Right lung (tissue), 5 donors: ENCODE results near the gene UGT1A4. TPM values are rescaled to one million over a fixed set of nuclear protein-coding genes. Genes with fewer than 3 reads are reported as not detected.

Source experiments
- DNase-seq, 2 donors: peaks; one replicate each; pipeline ENCODE4 v3.0.0-alpha.2; 2013
- polyA plus RNA-seq, 5 donors: library from polyadenylated mRNA; unstranded; fragments of 120-200 nt; gene quantifications; one replicate each; pipeline versions ENCODE4 v1.2.1 to v1.2.3, GENCODE V29; 2013; ENCODE audit warnings: inconsistent platforms in 1 of 5, low replicate concordance in 1 of 5; ENCODE audit not compliant: insufficient read length in 5 of 5, insufficient read depth in 1 of 5

UGT1A4 gene
- polyA plus RNA-seq, 5 donors = not detected

- DNase-seq = no peak
Measured at GRCh38 chr2:233807966-233808935, 89.7 kb downstream of the UGT1A4 start.

- no peak for DNase-seq
Measured at GRCh38 chr2:233810385-233810784, 91.8 kb downstream of the UGT1A4 start.

- DNase-seq = no peak
Measured at GRCh38 chr2:233811087-233811486, 92.6 kb downstream of the UGT1A4 start.

GRCh38 chr2:233811732-233812131, 93.2 kb downstream of the UGT1A4 start:
- no peak for DNase-seq

GRCh38 chr2:233813236-233814055, 94.9 kb downstream of the UGT1A4 start:
- no peak for DNase-seq

DNA sequence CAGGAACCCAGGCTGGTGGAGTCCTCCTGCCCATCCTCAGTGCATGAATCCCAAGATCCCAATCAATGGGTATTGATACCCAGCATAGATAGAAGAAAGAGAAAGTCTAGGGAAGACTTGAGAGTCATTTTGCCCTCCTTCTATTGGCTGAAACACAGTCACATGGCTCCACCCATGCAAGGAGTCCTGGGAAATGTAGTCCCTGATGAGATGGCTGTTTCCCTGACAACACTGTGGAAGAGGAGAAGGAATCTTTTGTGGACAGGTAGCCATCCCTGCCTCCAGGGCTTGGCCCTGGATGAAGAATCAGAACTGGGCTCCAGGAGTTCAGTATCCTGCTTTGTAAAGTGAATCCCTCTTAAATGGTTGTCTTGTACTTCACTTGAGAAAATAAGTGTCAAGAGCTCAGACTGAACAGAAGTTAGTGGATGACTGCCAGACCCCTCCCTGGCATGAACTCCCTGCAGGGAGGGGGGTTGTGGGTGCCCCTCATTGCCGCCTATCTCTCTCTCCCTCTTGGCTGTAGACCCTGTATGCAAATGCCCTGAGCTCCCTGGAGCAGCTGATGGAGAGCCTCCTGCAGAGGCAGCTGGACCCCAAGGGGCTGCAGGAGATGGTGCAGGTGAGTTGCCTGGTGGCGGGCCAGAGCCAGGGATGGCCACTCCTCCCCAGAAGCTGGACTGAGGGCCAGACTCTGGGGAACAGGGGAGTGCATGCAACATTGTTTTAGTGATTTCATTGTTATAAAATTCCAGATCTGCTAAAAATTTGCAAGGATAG, 95.7 kb downstream of the UGT1A4 start:
- DNase-seq = no peak

DNA sequence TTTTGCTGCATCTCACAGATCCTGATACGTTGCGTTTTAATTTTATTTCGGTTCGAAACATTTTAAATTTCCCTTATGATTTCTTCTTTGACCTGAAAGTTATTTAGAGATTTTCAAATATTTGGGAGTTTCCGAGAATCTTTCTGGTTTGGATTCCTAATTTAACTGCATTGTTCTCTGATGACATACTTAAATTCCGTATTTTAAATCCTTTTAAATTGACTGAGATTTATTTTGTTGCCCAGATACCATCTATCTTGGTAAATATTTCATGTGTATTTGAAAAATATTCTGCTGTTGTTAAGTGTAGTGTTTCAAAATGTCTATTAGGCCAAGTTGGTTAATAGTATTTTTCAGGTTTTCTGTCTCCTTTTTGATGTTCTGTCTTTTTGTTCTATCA, 97.3 kb downstream of the UGT1A4 start:
- no peak for DNase-seq

DNA sequence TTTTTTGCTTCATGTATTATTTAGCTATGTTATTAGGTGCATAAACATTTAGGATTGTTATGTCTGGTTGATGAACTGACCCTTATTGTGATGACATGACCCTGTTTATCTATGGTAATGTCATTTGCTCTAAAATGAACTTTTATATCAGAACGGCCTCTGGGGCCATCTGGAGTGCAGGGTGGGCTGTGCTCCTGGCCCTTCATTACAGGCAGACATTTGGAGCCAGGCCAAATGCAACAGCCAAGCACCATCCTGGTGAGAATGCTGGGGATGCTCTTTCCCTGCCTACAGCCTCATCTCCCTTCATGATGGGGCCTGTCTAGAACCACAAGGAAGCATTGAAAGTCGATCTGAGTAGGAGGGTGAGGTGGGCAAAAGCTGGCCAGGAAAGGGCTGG, 97.8 kb downstream of the UGT1A4 start:
- no peak for DNase-seq

GRCh38 chr2:233816771-233817170, 98.2 kb downstream of the UGT1A4 start:
- DNase-seq = no peak

GRCh38 chr2:233817361-233817911, 98.9 kb downstream of the UGT1A4 start:
- DNase-seq = no peak

DNA sequence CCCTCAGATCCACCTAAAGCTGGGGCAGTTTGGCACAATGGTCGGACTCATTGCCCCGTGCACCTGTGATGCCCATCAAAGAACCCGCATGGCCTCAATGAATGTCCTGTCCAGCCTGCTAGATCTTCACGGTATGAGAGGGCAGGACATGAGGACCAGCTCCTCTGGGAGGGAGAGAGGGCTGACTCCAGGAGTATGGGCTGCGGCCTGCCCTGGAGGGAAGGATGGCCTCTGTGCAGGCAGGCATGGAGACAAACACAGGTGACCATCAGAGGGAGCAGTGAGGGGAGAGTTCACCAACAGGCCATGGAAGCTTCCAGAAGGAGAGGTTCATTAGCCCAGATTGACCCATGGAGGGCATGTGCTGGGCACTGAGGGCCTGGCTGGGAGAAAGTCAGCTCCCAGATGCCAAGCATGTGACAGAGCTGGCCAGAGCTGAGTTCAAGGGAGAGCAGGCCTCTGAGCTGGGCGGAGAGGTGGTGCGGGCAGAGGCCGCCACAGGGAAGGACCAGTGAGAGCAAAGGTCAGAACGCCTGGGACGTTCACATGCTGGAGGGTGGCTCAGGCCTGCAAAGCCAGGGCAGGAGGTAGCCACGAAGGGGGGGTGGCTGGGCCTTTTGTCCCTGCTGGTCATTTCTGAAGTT, 99.6 kb downstream of the UGT1A4 start:
- no peak for DNase-seq

- no peak for DNase-seq
Measured at GRCh38 chr2:233818639-233819621, 100.4 kb downstream of the UGT1A4 start.

GRCh38 chr2:233819884-233820773, 101.6 kb downstream of the UGT1A4 start:
- DNase-seq = no peak

DNA sequence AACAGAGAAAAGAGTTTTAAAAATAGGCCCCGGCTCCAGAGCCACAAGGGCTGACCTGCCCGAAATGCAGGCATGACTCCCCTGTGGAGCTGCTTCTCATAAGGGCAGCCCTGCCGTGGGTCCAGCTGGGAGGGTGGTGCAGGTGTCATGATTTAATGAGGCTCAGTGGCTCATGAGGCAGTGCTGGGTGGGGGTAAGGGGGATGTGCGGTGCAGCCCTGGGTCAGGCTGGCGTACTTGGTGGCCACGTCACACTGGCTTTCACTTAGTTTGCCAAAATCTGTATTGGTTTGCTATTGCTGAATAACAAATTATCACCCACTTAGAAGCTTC, 102.2 kb downstream of the UGT1A4 start:
- no peak for DNase-seq

- no peak for DNase-seq
Measured at GRCh38 chr2:233821196-233821595, 102.7 kb downstream of the UGT1A4 start.

DNA sequence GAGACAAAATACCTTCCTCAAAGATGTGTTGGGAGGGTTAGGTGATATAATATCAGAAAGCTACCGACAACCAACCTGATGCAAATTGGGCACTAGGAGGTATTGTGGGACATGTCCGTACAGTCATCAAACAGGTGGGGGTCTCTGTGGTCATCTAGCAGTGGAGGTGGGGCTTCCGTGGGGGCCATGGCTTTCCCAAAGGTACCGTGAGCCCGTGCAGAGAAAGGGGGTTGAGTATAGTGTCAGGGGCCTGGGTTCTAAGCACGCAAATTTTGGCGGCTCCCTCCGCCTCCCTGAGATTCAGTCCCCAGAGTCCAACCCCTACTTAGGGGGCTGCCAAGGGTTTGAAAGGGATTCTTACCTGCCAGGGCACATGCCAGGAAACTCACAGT, 103.2 kb downstream of the UGT1A4 start:
- no peak for DNase-seq

DNA sequence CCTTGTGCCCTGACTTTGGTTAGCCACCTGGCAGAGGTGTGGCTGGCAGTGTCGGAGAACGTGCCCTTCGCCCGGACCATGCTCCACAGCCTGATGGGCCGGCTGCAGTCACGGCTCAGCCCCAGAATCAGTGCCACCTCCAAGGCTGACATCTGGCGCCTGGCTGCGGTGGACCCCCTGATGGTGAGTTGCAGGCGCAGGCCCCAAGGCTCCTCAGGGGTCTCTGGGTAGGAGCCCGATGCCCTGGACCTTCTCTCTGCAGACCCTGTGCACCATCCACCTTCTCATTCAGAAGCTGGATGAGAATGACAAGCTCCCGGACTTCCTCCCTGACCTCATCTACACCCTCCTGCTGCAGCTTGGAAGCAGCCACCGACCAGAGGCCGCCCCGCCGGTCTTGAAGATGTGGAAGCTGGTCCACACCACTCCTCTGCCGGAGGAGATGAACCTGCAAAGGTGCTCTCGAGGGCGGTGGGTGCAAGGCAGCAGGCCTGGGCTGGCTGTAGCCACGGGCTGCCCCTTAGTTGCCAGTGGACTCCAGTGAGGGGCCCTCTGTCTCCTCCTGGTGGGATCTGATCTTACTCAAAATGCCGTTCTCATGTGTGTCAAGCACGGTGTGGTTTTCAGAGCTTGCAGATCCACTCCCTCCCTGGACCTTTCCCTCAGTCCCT, 103.7 kb downstream of the UGT1A4 start:
- DNase-seq = no peak
